NOMO-1 (cell line): ENCODE measurements around the gene ZNF24.
A peak's percentile ranks its signal among the peaks of the same experiment; 100 is the strongest.

ENCODE experiments used
- DNase-seq, 2 experiments: peaks; one replicate each; lab custom pipeline; 2025; ENCODE audit not compliant: unreplicated experiment in 2 of 2; lab: John Stamatoyannopoulos, UW

Gene ZNF24

DNA sequence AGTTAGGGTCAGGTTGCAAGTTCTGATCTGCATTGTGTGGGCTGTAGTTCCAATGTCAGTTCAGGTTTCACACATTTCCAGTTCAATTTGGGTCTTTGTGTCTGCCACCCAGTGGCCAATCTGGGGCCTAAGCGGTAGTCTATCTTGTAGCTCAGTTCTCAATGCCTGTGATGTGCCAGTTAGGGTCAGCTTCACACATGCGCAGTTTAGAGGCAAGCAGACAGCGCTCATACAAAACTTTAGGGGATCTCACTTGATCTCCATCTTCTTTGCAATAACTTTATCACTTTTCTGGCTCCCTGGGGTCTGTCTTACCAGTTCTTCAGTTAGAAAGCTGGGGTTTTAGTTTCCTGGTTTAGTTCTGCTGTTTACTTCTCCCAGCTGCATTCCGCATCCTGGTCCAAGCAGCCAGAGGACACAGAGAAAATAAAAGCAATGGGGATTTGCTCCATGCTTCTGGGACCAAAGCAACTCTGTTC lies 11.0 kb upstream of the ZNF24 start:
- DNase-seq: peak; percentile 49 to 54

DNA sequence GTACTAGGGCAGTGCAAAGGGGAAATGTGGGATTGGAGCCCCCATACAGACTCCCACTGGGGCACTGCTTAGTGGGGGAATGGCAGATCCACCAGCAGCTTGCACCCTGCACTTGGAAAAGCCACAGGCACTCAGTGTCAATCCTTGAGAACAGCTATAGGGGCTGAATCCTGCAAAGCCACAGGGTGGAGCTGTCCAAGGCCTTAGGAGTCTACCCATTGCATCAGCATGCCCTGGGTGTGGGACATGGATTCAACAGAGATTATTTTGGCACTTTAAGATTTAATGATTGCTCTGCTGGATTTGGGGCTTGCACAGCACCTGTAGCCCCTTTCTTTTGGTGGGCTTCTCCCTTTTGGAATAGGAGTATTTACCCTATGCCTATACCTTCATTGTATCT lies 8.6 kb upstream of the ZNF24 start:
- no peak for DNase-seq

DNA sequence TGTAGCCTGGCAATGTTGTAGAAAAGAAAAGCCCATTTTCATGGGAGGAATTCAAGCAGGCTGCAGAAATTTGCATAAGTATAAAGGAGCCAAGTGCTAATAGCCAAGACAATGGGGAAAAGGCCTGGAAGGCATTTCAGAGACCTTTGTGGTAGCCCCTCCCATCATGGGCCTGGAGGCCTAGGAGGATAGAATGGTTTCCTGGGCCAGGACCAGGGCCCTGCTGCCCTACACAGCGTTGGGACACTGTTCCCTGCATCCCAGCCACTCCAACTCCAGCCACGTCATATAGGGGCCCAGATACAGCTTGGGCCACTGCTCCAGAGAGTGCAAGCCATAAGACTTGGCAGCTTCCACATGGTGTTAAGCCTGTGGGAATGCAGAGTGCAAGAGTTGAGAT lies 8.1 kb upstream of the ZNF24 start:
- DNase-seq: no peak

DNA sequence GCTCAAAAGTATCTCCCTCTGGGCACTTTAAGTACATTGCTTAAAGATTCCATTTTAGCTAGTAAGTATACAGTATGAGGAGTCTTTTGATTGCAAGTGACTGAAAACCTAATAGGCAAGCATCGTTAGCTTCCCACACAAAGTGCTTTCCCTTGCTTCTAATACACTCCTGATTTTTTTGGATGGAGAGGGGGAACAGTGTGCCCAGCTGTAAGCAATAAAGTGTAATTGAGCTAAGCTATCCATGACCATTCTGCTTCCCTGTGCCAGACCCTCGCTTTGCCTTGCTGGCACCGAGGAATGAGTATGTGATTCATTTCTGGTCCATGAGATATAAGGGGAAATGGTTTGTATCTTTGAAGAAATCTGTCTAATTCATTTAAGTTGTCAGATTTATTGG lies 3.8 kb upstream of the ZNF24 start:
- DNase-seq: no peak

DNA sequence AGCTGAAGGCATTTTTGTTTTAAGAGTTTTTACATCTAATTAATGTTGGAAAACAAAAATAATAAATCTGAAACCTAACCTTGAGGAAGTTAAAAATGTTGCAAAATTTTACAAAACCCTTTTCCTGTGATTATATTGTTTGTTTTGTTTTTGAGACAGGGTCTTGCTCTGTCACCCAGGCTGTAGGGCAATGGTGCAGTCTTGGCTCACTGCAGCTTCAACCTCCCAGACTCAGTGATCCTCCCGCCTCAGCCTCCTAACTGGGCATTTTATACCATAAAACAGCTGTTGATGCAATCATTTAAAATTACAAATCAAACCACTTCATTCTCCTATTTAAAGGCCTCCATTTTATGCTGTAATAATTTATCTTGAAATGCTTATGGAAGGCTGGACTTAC lies 1.7 kb upstream of the ZNF24 start:
- no peak for DNase-seq

DNA sequence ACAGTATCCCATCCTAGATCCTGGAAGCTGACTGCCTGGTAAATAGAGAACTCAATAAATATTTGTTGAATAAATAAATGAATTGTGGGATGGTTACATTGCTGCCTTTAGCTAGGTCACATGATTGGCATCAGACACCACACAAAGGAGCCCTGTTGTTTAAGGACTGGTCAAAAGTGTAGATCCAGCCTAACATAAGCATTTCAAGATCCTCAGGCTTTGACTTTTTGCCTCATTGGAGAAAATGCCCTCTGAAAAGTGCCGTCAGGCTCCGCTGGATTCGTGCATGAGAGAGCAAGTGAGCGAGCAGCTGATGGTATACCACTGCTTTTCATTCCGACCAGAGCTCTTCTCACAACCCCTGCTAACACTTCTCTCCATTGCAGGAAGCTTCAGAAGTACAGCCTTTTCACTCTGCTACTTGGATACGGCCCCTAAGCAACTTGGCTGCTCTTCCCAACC lies 1.3 kb upstream of the ZNF24 start:
- no peak for DNase-seq

DNA sequence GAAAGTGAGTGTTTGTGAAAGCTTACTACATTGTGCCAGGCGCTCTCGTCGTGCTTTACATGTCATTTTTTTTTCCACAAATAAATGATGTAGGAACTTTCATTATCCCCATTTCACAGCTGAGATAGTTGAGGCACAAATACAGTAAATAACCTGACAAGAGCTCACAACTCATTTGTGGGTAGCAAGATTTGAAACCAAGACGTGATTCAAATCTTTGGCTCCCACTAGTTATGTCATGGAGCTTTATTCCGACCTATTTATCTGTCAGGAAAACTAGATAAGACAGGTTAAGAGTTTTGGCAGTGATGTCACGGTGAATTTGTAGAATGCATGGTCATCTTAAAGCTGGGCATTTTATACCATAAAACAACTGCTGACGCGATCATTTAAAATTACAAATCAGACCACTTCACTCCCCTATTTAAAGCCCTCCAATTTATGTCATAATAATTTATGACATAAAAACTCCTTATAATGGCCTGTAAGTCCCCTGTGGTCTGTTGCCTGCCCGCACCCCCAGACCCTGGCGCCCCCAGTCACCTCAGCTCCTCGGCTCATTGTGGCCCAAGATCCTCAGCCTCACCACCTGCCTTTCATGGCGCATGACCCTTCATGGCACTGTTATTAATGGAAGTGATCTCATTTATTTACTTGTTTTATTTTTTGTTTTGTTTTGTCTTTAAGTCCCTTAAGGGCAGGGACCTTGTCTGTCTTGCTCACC lies 678 bp upstream of the ZNF24 start:
- no peak for DNase-seq

DNA sequence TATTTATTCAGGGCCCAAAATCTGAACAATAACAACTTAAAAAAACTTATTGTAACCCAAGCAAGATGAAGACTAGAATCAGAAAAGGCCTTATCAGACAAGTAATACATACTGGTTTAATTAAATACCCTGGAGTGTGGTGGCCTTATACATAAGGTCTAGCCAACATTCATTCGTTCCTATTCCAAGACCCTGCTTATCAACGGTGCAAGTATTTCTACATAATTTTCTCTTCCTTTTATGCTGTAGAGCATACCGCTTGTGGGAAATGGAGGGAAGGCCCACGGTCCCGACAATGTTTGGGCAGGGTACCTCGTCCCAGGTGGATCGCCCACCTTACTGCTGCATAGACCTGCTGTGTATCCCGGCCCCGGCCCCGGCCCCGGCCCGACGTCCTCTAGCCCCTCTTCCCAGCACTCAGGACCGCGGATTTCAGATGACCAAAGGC lies 708 bp downstream of the ZNF24 start:
- no peak for DNase-seq

DNA sequence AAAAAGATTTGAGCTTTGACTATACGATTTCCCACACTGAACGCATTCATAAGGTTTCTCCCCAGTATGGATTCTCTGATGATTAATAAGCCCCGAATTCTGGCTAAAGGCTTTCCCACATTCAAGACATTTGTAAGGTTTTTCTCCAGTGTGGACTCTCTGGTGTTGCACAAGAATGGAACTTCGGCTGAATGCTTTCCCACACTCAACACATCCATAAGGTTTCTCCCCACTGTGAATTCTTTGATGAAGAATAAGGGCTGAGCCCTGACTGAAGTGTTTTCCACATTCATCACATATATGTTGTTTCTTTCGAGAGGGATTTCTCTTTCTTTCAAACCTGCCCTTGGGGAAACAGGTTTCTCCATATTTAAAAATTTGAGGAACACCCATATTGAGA lies 6.9 kb downstream of the ZNF24 start:
- DNase-seq: no peak

DNA sequence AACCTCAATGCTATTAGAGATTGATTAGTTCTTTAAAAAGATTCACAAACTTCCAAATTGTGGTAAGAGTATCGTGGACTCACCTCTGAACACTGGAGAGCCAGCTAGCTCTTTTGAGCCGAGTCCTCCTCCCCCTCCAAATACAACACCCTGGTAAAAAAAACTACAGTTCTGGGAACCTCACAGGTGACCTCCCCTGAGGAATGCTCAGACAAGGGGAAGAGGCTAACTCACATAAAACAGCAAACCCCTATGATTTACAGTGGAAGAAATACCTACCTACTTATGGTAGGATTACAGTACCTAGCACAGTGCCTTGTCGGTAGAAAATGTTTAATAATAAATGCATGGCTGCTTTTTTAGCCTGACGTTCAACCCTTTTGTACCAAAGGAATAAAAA lies 8.4 kb downstream of the ZNF24 start:
- no peak for DNase-seq

DNA sequence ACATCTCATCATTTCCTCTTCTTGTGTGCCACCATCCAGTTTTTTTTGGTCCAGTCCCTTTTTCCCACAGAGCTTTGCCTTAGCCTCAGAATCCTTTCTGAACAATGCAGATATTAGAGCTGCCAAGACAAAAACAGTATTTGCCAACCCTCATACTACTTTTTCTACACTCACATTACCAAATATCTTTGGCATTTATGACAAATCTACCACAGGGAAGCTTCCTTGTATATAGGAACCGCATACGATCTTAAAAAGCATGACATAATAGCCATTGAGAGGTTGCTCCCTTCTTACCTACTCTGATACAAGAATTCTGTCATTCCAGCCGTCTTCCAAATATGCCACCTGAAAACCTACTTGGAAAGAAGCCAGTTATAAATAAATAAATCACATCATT lies 9.4 kb downstream of the ZNF24 start:
- no peak for DNase-seq

DNA sequence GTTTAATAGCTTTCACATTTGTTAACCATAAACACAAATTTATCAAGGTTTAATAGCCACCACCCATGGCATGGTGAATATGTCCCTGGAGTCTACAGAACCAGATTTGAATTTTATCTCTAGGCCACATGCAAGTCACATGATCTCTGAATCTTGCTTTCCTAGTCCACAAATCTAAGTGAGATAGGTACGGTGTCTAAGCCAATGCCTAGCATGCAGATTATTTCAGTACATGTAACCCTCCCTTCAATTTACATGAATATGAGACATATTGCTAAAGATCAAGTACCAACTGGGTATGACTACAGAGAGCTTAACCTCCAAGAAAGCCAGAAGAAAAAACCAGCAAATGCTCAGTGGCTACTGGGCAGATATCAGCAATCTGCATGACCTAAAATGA lies 10.0 kb downstream of the ZNF24 start:
- DNase-seq: no peak

DNA sequence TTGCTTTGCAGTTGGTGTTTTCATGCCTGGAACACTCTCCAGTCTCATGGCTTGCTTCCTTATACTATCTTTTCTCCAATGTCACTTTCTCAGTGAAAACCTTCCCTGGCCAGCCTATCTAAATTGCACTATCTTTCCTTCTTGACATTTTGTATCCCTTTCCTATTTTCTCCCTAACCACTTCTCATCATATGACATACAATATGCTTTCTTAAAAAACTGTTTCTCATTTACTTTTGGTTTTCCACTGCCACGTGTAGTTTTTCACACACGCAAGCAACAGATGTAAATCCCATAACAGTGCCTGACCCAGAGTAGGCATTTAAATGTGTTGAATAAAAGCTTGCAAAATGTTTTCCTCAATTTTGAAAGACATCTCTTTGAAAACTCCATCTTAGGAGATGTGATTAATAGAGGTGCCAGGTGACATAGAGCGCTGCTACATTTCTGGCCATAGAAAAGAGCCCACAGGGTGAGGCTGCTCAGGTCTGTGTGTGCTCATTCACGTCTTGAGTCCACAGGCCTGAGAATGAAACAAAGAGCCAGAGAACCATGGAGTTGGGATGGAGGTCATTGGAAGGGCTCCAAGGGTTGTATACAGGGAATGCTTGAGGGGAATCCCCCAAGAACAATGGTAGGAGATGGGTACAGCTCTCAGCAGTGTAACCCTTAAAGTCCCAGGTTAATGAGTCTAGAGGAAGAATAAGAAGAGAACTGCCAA lies 12.7 kb downstream of the ZNF24 start:
- DNase-seq: no peak

DNA sequence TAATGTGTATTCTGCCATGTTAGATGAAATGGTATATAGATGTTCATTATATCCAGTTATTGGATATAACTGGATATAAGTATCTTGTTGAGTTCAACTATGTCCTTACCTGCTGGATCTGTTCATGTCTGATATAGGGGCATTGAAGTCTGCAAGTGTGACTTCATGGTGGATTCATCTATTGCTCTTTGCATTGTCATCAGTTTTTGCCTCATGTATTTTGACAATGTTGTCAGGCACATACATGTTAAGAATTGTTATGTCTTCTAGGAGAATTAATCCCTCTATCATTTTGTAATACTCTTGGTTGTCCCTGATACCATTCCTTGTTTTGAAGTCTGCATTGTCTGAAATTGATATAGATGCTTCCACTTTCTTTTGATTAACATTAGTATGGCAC lies 15.4 kb downstream of the ZNF24 start:
- no peak for DNase-seq

DNA sequence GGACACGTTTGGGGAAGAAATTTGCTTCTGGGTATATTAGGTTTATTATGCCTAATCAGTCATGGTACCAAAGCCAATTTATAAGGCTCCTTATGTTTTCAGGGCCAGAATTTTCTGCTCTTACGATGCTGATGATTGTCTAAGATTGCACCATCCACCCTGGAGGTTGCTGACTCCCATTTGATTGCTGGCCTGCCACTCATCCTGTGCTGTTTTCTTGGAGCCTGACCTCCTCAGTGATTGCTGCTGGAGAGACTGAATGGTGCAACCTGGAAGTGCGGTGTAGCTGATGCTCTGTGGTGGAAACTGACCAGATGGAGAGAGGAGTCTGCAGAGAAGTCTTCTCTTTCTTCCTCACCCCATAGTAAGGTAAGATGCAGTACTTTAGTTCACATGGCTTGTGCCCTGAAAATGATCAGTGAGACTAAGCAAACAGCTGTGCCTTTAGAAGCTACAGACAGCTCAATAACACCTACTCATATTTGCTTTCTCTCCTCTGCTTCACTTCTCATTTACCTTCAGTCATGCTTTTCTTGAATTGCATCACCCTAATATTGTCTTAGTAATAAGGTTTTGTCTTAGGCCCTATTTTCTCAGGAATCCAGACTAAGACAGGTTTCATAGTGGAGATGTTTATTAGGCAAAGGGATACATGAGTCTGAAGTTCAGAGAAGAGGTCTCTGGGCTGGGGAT lies 17.4 kb downstream of the ZNF24 start:
- DNase-seq: no peak

DNA sequence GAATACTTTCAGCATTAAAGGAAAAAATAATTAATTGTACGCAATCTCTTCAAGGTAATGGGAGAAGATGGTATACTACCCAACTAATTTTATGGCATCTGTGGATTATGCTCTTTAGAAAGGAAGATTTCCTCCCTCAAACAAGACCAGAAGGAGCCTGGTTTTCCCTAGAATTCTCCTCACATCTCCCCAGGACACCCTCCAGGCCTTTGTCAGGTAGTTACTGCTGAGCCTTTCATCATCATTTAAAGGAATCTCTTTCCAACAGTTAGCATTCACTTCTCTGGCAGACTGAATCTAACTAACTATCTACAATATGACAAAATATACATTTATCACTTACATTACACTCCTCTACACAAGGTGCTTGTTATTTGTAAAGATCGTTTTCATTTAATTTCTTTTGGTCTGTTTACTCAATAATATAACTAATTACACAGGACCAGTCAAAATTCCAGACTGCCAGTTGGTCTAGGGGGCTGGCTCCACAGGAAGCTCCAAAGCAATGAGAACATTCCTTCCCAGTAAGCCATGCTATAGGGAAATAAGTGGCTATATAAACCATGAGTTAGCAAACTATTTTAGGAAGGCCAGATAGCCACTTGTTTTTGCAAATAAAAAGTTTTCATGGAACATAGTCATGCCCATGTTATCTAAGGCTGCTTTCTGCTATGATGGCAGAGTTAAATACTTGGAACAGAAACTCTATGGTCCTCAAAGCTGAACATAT lies 19.1 kb downstream of the ZNF24 start:
- no peak for DNase-seq

DNA sequence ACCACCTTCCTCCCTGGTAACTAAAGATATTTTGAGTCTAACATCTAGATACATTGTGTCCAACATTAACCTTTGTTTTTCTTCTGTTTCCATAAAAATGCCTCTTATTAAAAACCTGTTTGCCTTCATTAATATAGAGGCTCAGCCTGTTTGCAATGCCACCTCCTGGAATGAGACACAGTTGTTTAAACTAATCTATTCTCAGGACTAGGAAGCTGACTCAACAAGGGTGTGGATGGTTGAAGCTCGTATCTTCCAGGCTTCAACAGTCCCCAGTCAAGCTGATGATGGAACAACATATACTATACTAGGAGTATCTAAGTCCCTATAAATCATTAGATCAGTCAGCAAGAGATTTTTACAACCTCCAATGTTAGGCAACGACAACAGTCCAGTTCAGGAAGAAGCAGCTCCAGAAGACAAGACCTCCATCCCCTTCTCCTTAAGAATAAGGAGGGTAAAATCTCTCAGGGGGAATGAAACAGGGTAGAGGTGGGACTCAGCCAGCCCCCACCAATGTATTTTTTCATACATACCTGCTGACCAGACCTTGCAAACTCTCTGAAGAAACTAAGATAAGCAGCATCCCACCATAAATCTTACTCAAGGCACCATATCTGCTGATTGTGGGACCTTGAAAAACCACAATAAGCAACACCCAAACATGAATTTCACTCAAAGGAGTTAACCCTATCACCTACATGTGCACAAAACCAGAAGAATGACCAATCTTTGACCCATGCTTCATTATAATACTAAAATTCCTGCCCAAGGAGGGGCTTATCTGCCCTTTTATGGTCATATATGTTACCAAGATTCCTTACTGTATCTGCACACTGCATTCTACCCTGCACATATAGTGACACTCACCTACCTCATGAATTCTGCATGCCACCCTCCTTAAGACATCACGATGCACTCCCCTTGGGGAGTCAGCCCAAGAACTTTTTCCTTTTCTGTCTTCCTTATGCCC lies 21.4 kb downstream of the ZNF24 start:
- no peak for DNase-seq

DNA sequence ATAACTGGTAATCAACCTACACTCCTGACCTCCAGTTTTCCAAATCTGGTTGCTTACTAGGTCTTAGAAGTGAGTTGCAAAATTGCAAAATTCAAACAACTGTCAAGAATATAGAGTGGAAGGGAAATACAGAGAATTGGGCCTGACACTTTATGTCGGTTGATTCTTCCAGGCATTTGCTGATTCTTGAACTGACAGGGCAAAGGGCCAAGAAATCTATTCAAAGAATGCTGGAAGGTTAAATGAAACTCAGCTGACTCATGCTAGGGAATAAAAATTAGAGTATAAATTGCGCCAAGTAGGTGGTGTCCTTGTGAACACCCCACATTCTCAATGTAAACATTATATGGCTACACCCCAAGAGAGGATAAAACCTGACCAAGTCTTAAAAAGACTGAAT lies 32.7 kb downstream of the ZNF24 start:
- DNase-seq: no peak

DNA sequence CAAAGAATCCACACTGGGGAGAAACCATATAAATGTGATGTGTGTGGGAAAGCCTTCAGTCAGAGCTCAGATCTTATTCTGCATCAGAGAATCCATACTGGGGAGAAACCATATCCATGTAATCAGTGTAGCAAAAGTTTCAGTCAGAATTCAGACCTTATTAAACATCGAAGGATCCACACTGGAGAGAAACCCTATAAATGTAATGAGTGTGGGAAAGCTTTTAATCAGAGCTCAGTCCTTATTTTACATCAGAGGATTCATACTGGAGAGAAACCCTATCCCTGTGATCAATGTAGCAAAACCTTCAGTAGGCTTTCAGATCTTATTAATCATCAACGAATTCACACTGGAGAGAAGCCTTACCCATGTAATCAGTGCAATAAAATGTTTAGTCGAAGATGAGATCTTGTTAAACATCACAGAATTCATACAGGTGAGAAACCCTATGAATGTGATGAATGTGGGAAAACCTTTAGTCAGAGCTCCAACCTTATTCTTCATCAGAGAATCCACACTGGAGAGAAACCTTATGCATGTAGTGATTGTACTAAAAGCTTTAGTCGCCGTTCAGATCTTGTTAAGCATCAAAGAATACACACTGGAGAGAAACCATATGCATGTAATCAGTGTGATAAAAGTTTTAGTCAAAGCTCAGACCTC lies 37.5 kb downstream of the ZNF24 start:
- DNase-seq: no peak
